ENCODE data around the gene SCART1.

DNA sequence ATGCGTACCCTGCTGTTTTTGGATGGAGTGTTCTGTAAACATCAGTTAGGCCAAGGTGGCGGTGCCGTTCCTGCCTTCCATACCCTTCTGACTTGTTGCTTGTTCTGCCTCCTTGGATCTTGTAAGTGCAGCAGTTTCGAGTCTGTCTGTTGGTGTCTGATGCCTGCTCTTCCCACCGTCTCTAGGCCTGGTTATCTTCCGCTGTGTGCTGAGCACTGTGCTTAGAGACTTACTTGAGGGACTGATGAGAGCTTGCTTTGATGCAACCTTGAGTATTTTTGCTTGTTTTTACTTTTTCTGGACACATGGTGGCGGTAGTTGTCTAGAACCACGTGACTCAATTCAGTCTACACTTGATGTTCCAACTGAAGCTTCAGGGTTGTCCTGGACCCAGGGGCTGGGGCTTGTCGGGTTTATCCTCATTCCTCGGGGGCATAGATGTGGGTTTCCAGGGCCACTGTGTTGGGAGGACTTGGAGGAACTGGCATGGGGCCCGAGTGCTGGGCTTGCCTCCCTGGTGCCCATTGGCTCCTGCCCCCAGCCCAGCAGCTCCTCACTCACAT is 15.0 kb upstream of the SCART1 start:
- TF ChIP-seq, protein P1, sequence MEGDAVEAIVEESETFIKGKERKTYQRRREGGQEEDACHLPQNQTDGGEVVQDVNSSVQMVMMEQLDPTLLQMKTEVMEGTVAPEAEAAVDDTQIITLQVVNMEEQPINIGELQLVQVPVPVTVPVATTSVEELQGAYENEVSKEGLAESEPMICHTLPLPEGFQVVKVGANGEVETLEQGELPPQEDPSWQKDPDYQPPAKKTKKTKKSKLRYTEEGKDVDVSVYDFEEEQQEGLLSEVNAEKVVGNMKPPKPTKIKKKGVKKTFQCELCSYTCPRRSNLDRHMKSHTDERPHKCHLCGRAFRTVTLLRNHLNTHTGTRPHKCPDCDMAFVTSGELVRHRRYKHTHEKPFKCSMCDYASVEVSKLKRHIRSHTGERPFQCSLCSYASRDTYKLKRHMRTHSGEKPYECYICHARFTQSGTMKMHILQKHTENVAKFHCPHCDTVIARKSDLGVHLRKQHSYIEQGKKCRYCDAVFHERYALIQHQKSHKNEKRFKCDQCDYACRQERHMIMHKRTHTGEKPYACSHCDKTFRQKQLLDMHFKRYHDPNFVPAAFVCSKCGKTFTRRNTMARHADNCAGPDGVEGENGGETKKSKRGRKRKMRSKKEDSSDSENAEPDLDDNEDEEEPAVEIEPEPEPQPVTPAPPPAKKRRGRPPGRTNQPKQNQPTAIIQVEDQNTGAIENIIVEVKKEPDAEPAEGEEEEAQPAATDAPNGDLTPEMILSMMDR (IDR thresholded peaks at IDR 0.05; ENCODE audit: extremely low read depth in 1 of 2, insufficient read depth in 1 of 2, low read depth in 1 of 2, low read length in 2 of 2) = peak; percentile 13 to 15
- TF ChIP-seq GATA2 (IDR thresholded peaks at IDR 0.05; ENCODE audit: insufficient read depth, insufficient read length, low read depth, low read length) = no peak
- TF ChIP-seq JUN (IDR thresholded peaks at IDR 0.05; ENCODE audit: borderline replicate concordance, insufficient read depth, insufficient read length, low read depth) = no peak
- TF ChIP-seq POLR2A (IDR thresholded peaks at IDR 0.05; ENCODE audit: low read depth, low read length) = no peak
- TF ChIP-seq EZH2 (IDR thresholded peaks at IDR 0.05; ENCODE audit: borderline replicate concordance, low read depth, low read length, severe bottlenecking) = no peak
- TF ChIP-seq MYC (IDR thresholded peaks at IDR 0.05; ENCODE audit: low read depth, low read length) = no peak
- TF ChIP-seq, protein P2, sequence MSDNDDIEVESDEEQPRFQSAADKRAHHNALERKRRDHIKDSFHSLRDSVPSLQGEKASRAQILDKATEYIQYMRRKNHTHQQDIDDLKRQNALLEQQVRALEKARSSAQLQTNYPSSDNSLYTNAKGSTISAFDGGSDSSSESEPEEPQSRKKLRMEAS (IDR thresholded peaks at IDR 0.05; ENCODE audit: insufficient read depth, insufficient read length) = peak; percentile 48
